GM18517 (cell line): Measurements from ENCODE around the gene MAD1L1.
"Not testable (repeated sequence)": the region's sequence is repeated elsewhere in the genome, so short reads cannot be mapped to it uniquely, and the experiment has no call there.

Experiments used
- ATAC-seq: cut with Tn5 transposase; IDR thresholded peaks from one replicate; pipeline ENCODE4 v1.9.1; 2021; ENCODE audit warnings: mild to moderate bottlenecking, moderate library complexity; ENCODE audit not compliant: unreplicated experiment

Gene MAD1L1

GRCh38 chr7:2162004-2162902 is 70.5 kb downstream of the MAD1L1 start:
- not testable (repeated sequence) for ATAC-seq

GRCh38 chr7:2159176-2159520 is 73.6 kb downstream of the MAD1L1 start:
- no peak for ATAC-seq

GRCh38 chr7:2158331-2159175 is 74.2 kb downstream of the MAD1L1 start:
- no peak for ATAC-seq

GRCh38 chr7:2157473-2158279 is 75.1 kb downstream of the MAD1L1 start:
- no peak for ATAC-seq

- no peak for ATAC-seq
These were observed 75.8 kb downstream of the MAD1L1 start for GRCh38 chr7:2156756-2157472.

GRCh38 chr7:2154831-2155230 is 77.9 kb downstream of the MAD1L1 start:
- no peak for ATAC-seq

GRCh38 chr7:2154121-2154520 is 78.6 kb downstream of the MAD1L1 start:
- no peak for ATAC-seq

GRCh38 chr7:2152646-2153045 is 80.1 kb downstream of the MAD1L1 start:
- ATAC-seq = no peak

- no peak for ATAC-seq
These were observed 80.7 kb downstream of the MAD1L1 start for GRCh38 chr7:2151801-2152612.

- ATAC-seq = no peak
These were observed 81.5 kb downstream of the MAD1L1 start for GRCh38 chr7:2151237-2151636.

GRCh38 chr7:2150445-2150815 is 82.3 kb downstream of the MAD1L1 start:
- no peak for ATAC-seq

GRCh38 chr7:2149672-2150444 is 82.9 kb downstream of the MAD1L1 start:
- no peak for ATAC-seq

- no peak for ATAC-seq
These were observed 83.9 kb downstream of the MAD1L1 start for GRCh38 chr7:2148814-2149213.

GRCh38 chr7:2148189-2148588 is 84.6 kb downstream of the MAD1L1 start:
- ATAC-seq = no peak

GRCh38 chr7:2146676-2147472 is 85.9 kb downstream of the MAD1L1 start:
- no peak for ATAC-seq

- no peak for ATAC-seq
These were observed 86.7 kb downstream of the MAD1L1 start for GRCh38 chr7:2145835-2146580.

GRCh38 chr7:2144926-2145325 is 87.8 kb downstream of the MAD1L1 start:
- no peak for ATAC-seq
